Suppressor macrophage treated with lipopolysaccharide for 1 hour (primary cell): Measurements from ENCODE around the gene TMED4.
"Not testable (repeated sequence)": the region's sequence is repeated elsewhere in the genome, so short reads cannot be mapped to it uniquely, and the experiment has no call there.

ENCODE experiments used
- DNase-seq, 3 donors: peaks; one replicate each; pipeline ENCODE4 v3.0.0-alpha.2; 2020 to 2022

TMED4 gene

GRCh38 chr7:44568771-44569560 is 13.1 kb downstream of the TMED4 start:
- no peak for DNase-seq

GRCh38 chr7:44567884-44568283 is 14.1 kb downstream of the TMED4 start:
- DNase-seq, result no peak

GRCh38 chr7:44566680-44567079 is 15.4 kb downstream of the TMED4 start:
- DNase-seq, result no peak

GRCh38 chr7:44565795-44566559 is 16.1 kb downstream of the TMED4 start:
- no peak for DNase-seq

- peak; percentile 62 to 76 (median 74) for DNase-seq
These were observed 16.8 kb downstream of the TMED4 start for GRCh38 chr7:44565097-44565794.

GRCh38 chr7:44564606-44565005 is 17.4 kb downstream of the TMED4 start:
- no peak for DNase-seq

GRCh38 chr7:44563171-44563679 is 18.8 kb downstream of the TMED4 start:
- no peak for DNase-seq

GRCh38 chr7:44562622-44562962 is 19.4 kb downstream of the TMED4 start:
- DNase-seq, result not testable (repeated sequence)

GRCh38 chr7:44561962-44562621 is 19.9 kb downstream of the TMED4 start:
- DNase-seq, result peak in 1 of 3 donors; percentile 11

GRCh38 chr7:44561481-44561880 is 20.6 kb downstream of the TMED4 start:
- DNase-seq, result no peak

- DNase-seq, result no peak
These were observed 22.5 kb downstream of the TMED4 start for GRCh38 chr7:44559485-44559884.

- no peak for DNase-seq
These were observed 24.5 kb downstream of the TMED4 start for GRCh38 chr7:44557485-44557884.

- no peak for DNase-seq
These were observed 26.7 kb downstream of the TMED4 start for GRCh38 chr7:44555350-44555749.

GRCh38 chr7:44552473-44553005 is 29.5 kb downstream of the TMED4 start:
- DNase-seq, result not testable (repeated sequence)

GRCh38 chr7:44549457-44549856 is 32.6 kb downstream of the TMED4 start:
- DNase-seq, result no peak

- no peak for DNase-seq
These were observed 33.1 kb downstream of the TMED4 start for GRCh38 chr7:44548893-44549292.

- no peak for DNase-seq
These were observed 34.3 kb downstream of the TMED4 start for GRCh38 chr7:44547536-44548231.

- DNase-seq, result no peak
These were observed 40.0 kb downstream of the TMED4 start for GRCh38 chr7:44541876-44542610.

GRCh38 chr7:44541028-44541869 is 40.8 kb downstream of the TMED4 start, which contains the start of gene NPC1L1:
NPC1L1 (minus strand) TSS chr7:44541330; CDS start chr7:44541259, 71 bp downstream.
- no peak for DNase-seq

- DNase-seq, result no peak
These were observed 41.4 kb downstream of the TMED4 start for GRCh38 chr7:44540592-44541027.
